HCEC 1CT (cell line): ENCODE results near the gene BROX.

ENCODE experiments used
- DNase-seq: peaks from one replicate; pipeline ENCODE4 v3.0.0-alpha.2; 2017

BROX gene

GRCh38 chr1:222781251-222781650 lies 68.9 kb downstream of the BROX start:
- DNase-seq: no peak

DNA sequence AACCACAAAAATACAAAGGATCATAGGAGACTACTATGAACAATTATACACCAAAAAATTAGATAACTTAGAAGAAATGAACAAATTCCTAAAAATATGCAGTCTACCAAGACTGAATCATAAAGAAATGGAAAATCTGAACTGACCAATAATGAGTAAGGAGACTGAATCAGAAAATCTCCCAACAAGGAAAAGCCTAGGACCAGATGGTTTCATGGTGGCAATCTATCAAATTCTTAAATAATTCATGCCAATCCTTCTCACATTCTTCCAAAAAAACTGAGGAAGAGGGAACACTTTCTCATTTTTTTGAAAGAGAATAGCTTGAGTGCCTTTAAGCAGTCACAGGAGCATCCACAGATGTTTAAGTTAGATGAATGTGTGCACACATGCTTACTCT lies 70.7 kb downstream of the BROX start:
- DNase-seq: no peak

GRCh38 chr1:222784371-222784770 lies 72.0 kb downstream of the BROX start:
- no peak for DNase-seq
